ENCODE measurements around the gene TMEM106C. TPM values are rescaled to one million over a fixed set of nuclear protein-coding genes. Genes with fewer than 3 reads are reported as not detected.

The TMEM106C gene
- total RNA-seq, 1 experiment from 2014 or later, result 48.3 TPM

GRCh38 chr12:47969845-47970244, 6.4 kb downstream of the TMEM106C start:
- peaks cover 16% of the 10 kb centered on the region for H3K27me3 Mint-ChIP-seq (ENCODE audit: low read depth)
- CTCF ChIA-PET, result interaction anchor here (1.3 to 2.0 kb wide), 2 partner anchors 21 to 65 kb away, joined by 7 to 8 read pairs; partner anchors contain the start of gene VDR

More at GRCh38 chr12:47969845-47970244, 6.4 kb downstream of the TMEM106C start:
- no peak overlapping the region for H3K4me3 Mint-ChIP-seq
- POLR2A ChIA-PET, result no interaction called here
- no peak for DNase-seq (ENCODE audit: low spot score)
- no peak overlapping the region for H3K27ac Mint-ChIP-seq
- H3K9me3 Mint-ChIP-seq, result no peaks in the 10 kb centered on the region
- TF ChIP-seq AFF4 (CRISPR knock-in tag; IDR thresholded peaks at IDR 0.05; ENCODE audit: borderline replicate concordance) (no peak), ZNF121 (CRISPR knock-in tag; IDR thresholded peaks at IDR 0.05) (no peak), IRF2 (CRISPR knock-in tag; IDR thresholded peaks at IDR 0.05; ENCODE audit: borderline replicate concordance, low read depth) (no peak), SP1 (CRISPR knock-in tag; conservative IDR thresholded peaks at IDR 0.05) (no peak), ATF6 (CRISPR knock-in tag; IDR thresholded peaks at IDR 0.05) (no peak), FOXP1 (CRISPR knock-in tag; IDR thresholded peaks at IDR 0.05; ENCODE audit: borderline replicate concordance) (no peak), ZNF232 (CRISPR knock-in tag; IDR thresholded peaks at IDR 0.05) (no peak), KAT7 (CRISPR knock-in tag; IDR thresholded peaks at IDR 0.05; ENCODE audit: borderline replicate concordance) (no peak), SMAD3 (CRISPR knock-in tag; IDR thresholded peaks at IDR 0.05; ENCODE audit: borderline replicate concordance) (no peak), CTCF (IDR thresholded peaks at IDR 0.05) (no peak), ZNF396 (CRISPR knock-in tag; IDR thresholded peaks at IDR 0.05; ENCODE audit: borderline replicate concordance) (no peak), GTF2I (CRISPR knock-in tag; conservative IDR thresholded peaks at IDR 0.05) (no peak), OVOL2 (CRISPR knock-in tag; IDR thresholded peaks at IDR 0.05; ENCODE audit: borderline replicate concordance) (no peak), TCF7 (CRISPR knock-in tag; IDR thresholded peaks at IDR 0.05; ENCODE audit: low read depth) (no peak), RORB (CRISPR knock-in tag; IDR thresholded peaks at IDR 0.05) (no peak), IRF1 (CRISPR knock-in tag; IDR thresholded peaks at IDR 0.05) (no peak), HMGXB4 (CRISPR knock-in tag; IDR thresholded peaks at IDR 0.05) (no peak), MAX (CRISPR knock-in tag; IDR thresholded peaks at IDR 0.05) (no peak)
- peaks cover 6% of the 10 kb centered on the region for H3K36me3 Mint-ChIP-seq
- no peak for ATAC-seq
- 0 out of 2 replicates have a peak, but pooled peaks cover 3% of the 10 kb centered on the region for H3K4me1 Mint-ChIP-seq
